GM12878 (cell line): ENCODE results near the gene NEMP2. TPM values are rescaled to one million over a fixed set of nuclear protein-coding genes. Genes with fewer than 3 reads are reported as not detected.
A peak's percentile ranks its signal among the peaks of the same experiment; 100 is the strongest.

Experiments
- CBX3 ChIP-seq: fragments of 200-600 bp; sonication (generic); IDR thresholded peaks from 2 replicates; pipeline ENCODE4 v1.6.1; 2016; ENCODE audit warnings: low read depth, borderline replicate concordance
- EP300 ChIP-seq, 2 experiments: fragments of 150-350 bp in 1 of 2; IDR thresholded peaks; 2 replicates each; pipeline ENCODE4 v1.6.1; 2011 to 2012; ENCODE audit warnings: low read depth in 2 of 2, low read length in 2 of 2, borderline replicate concordance in 1 of 2, improper control_type of control experiment in 1 of 2, inconsistent platforms in 1 of 2; ENCODE audit not compliant: control insufficient read depth in 1 of 2
- ESRRA ChIP-seq: IDR thresholded peaks from 2 replicates; pipeline ENCODE4 v1.6.1; 2012; ENCODE audit warnings: mild to moderate bottlenecking, low read length, improper control_type of control experiment
- ETV6 ChIP-seq, 2 experiments: fragments of 450-650 bp in 1 of 2; IDR thresholded peaks in 1 of 2; conservative IDR thresholded peaks in 1 of 2; 2 replicates each; pipeline ENCODE4 v1.6.1; 2014; ENCODE audit warnings: antibody characterized with exemption in 1 of 2, borderline replicate concordance in 1 of 2, low read depth in 1 of 2, mild to moderate bottlenecking in 1 of 2, moderate library complexity in 1 of 2
- FOS ChIP-seq: IDR thresholded peaks from 3 replicates; pipeline ENCODE4 v1.6.1; 2011; ENCODE audit warnings: borderline replicate concordance; ENCODE audit not compliant: insufficient read length; ENCODE audit errors: extremely low read depth
- HDGF ChIP-seq: fragments of 450-650 bp; IDR thresholded peaks from 2 replicates; pipeline ENCODE4 v1.6.1; 2016; ENCODE audit warnings: antibody characterized with exemption
- MXI1 ChIP-seq: fragments of 150-350 bp; IDR thresholded peaks from 2 replicates; pipeline ENCODE4 v1.6.1; 2011; ENCODE audit warnings: low read depth, mild to moderate bottlenecking, inconsistent platforms, low read length, improper control_type of control experiment
- NFXL1 ChIP-seq: fragments of 450-650 bp; IDR thresholded peaks from 2 replicates; pipeline ENCODE4 v1.6.1; 2017; ENCODE audit warnings: antibody characterized with exemption, mild to moderate bottlenecking, borderline replicate concordance
- PAX5 ChIP-seq: IDR thresholded peaks from 2 replicates; pipeline ENCODE4 v1.6.1; 2011; ENCODE audit warnings: low read depth, low read length, borderline replicate concordance
- RAD51 ChIP-seq: fragments of 450-650 bp; IDR thresholded peaks from 2 replicates; pipeline ENCODE4 v1.6.1; 2016; ENCODE audit warnings: moderate library complexity, mild to moderate bottlenecking, inconsistent platforms
- RB1 ChIP-seq: fragments of 450-650 bp; formaldehyde crosslinking; IDR thresholded peaks from 2 replicates; pipeline ENCODE4 v1.6.1; 2017; ENCODE audit warnings: mild to moderate bottlenecking, borderline replicate concordance
- RCOR1 ChIP-seq: conservative IDR thresholded peaks from 2 replicates; pipeline ENCODE4 v1.6.1; 2012; ENCODE audit warnings: low read depth, low read length, improper control_type of control experiment
- SMAD1 ChIP-seq: fragments of 450-650 bp; IDR thresholded peaks from 2 replicates; pipeline ENCODE4 v1.6.1; 2018; ENCODE audit warnings: mild to moderate bottlenecking, low read depth; ENCODE audit not compliant: partially characterized antibody
- SRF ChIP-seq, 2 experiments: IDR thresholded peaks; 2 replicates each; pipeline ENCODE4 v1.6.1; 2011; ENCODE audit warnings: low read depth in 2 of 2, low read length in 2 of 2, mild to moderate bottlenecking in 1 of 2, moderate library complexity in 1 of 2
- SUPT20H ChIP-seq: IDR thresholded peaks from 2 replicates; pipeline ENCODE4 v1.6.1; 2011; ENCODE audit warnings: low read depth, mild to moderate bottlenecking, low read length, moderate library complexity, borderline replicate concordance; ENCODE audit not compliant: control insufficient read depth
- SUZ12 ChIP-seq: fragments of 200-600 bp; sonication (generic); IDR thresholded peaks from one replicate; pipeline ENCODE4 v1.6.1; 2018; ENCODE audit warnings: antibody characterized with exemption, mild to moderate bottlenecking; ENCODE audit not compliant: unreplicated experiment
- TBL1XR1 ChIP-seq: IDR thresholded peaks from 2 replicates; pipeline ENCODE4 v1.6.1; 2012; ENCODE audit warnings: low read depth, low read length, improper control_type of control experiment
- USF1 ChIP-seq: IDR thresholded peaks from 2 replicates; pipeline ENCODE4 v1.6.1; 2011; ENCODE audit warnings: borderline replicate concordance, low read depth, mild to moderate bottlenecking, moderate library complexity, mixed read lengths, low read length; ENCODE audit not compliant: insufficient read depth; ENCODE audit errors: extremely low read length
- ZBED1 ChIP-seq: IDR thresholded peaks from 2 replicates; pipeline ENCODE4 v1.6.1; 2016; ENCODE audit warnings: borderline replicate concordance
- ZNF384 ChIP-seq: IDR thresholded peaks from 2 replicates; pipeline ENCODE4 v1.6.1; 2012; ENCODE audit warnings: low read depth, mild to moderate bottlenecking, low read length, improper control_type of control experiment, borderline replicate concordance
- ZZZ3 ChIP-seq: IDR thresholded peaks from 2 replicates; pipeline ENCODE4 v1.6.1; 2011; ENCODE audit warnings: low read depth; ENCODE audit not compliant: control insufficient read depth, insufficient read length
- polyA plus RNA-seq, 11 experiments: library from polyadenylated mRNA; depleted of rRNA in 4 of 11; unstranded in 6 of 11; stranded (reverse) in 5 of 11; fragments of >200 nt; fragmentation: Nextera tagmentation in 4 of 11; fragmentation: Illumina TruSeq in 1 of 11; extraction: Ambion mirVana in 4 of 11; extraction: Trizol in 1 of 11; gene quantifications; 1 replicate in 1 of 11; 2 replicates in 10 of 11; pipeline versions ENCODE4 v1.2.1 to v1.2.3, GENCODE V29; 2011 to 2016; ENCODE audit warnings: inconsistent platforms in 2 of 11, missing spikeins in 2 of 11, low read depth in 1 of 11
- total RNA-seq, 4 experiments: library from RNA; depleted of rRNA in 3 of 4; stranded (reverse); fragments of >200 nt in 3 of 4; fragmentation: Illumina TruSeq in 1 of 4; extraction: Trizol in 1 of 4; gene quantifications; 2 replicates each; pipeline versions ENCODE4 v1.2.1 to v1.2.3, GENCODE V29; 2013 to 2021
- TF ChIP-seq, protein P1 (sequence below): IDR thresholded peaks from 2 replicates; pipeline ENCODE4 v1.6.1; 2012; ENCODE audit warnings: low read length, inconsistent platforms
- TF ChIP-seq, protein P2 (sequence below): fragments of 450-650 bp; IDR thresholded peaks from 2 replicates; pipeline ENCODE4 v1.6.1; 2017; ENCODE audit warnings: mild to moderate bottlenecking, moderate library complexity
- TF ChIP-seq, protein P3 (sequence below): fragments of 450-650 bp; IDR thresholded peaks from 2 replicates; pipeline ENCODE4 v1.6.1; 2016; ENCODE audit warnings: mild to moderate bottlenecking

Gene NEMP2
- total and polyA plus RNA-seq, 10 of the 15 experiments (the other 5 are each of a cell fraction or from before 2014, with no cell fraction given), result 2.3 to 14.0 (median 8.1) TPM

DNA sequence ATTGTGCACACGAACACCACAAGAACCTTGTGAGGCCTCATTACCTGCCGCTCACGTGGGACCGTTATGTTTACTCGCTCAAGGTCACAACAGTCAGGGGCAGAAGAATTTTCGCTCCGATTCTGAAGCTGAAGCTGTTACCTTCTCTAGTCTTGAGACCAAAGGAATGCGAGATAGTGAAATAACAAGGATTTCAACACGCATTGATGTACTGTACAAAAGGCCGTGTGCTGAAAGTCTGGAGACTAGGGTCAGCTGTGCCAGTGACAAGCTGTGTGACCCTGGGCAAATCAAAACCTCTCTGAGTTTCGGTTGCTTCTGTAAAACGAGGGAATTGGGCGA, 583 bp downstream of the NEMP2 start (continued):
- TF ChIP-seq ZNF384 (no peak), RB1 (no peak), CBX3 (no peak), ZZZ3 (no peak), HDGF (no peak), FOS (no peak), ETV6 (conservative IDR thresholded peaks at IDR 0.05 in 1 of 2, IDR thresholded peaks at IDR 0.05 in 1 of 2; ENCODE audit: borderline replicate concordance in 1 of 2, low read depth in 1 of 2) (0 out of 4 replicates have a peak, but pooled peaks of 1 of the 2 experiments have one; percentile 7), USF1 (peak; percentile 25), SMAD1 (no peak), SUPT20H (no peak), PAX5 (no peak), SUZ12 (no peak), SRF (IDR thresholded peaks at IDR 0.05; ENCODE audit: low read depth in 2 of 2, low read length in 2 of 2) (no peak), ESRRA (peak; percentile 29; the same call in 1 of the 2 replicates), RAD51 (peak; percentile 60), MXI1 (no peak), NFXL1 (no peak), RCOR1 (no peak), TBL1XR1 (no peak), EP300 (IDR thresholded peaks at IDR 0.05; ENCODE audit: borderline replicate concordance in 1 of 2, control insufficient read depth in 1 of 2, low read depth in 2 of 2, low read length in 2 of 2) (no peak), ZBED1 (no peak)
- TF ChIP-seq, protein P1, sequence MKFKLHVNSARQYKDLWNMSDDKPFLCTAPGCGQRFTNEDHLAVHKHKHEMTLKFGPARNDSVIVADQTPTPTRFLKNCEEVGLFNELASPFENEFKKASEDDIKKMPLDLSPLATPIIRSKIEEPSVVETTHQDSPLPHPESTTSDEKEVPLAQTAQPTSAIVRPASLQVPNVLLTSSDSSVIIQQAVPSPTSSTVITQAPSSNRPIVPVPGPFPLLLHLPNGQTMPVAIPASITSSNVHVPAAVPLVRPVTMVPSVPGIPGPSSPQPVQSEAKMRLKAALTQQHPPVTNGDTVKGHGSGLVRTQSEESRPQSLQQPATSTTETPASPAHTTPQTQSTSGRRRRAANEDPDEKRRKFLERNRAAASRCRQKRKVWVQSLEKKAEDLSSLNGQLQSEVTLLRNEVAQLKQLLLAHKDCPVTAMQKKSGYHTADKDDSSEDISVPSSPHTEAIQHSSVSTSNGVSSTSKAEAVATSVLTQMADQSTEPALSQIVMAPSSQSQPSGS, result 0 out of 2 replicates have a peak, but pooled peaks have one; percentile 30
- TF ChIP-seq, protein P2, sequence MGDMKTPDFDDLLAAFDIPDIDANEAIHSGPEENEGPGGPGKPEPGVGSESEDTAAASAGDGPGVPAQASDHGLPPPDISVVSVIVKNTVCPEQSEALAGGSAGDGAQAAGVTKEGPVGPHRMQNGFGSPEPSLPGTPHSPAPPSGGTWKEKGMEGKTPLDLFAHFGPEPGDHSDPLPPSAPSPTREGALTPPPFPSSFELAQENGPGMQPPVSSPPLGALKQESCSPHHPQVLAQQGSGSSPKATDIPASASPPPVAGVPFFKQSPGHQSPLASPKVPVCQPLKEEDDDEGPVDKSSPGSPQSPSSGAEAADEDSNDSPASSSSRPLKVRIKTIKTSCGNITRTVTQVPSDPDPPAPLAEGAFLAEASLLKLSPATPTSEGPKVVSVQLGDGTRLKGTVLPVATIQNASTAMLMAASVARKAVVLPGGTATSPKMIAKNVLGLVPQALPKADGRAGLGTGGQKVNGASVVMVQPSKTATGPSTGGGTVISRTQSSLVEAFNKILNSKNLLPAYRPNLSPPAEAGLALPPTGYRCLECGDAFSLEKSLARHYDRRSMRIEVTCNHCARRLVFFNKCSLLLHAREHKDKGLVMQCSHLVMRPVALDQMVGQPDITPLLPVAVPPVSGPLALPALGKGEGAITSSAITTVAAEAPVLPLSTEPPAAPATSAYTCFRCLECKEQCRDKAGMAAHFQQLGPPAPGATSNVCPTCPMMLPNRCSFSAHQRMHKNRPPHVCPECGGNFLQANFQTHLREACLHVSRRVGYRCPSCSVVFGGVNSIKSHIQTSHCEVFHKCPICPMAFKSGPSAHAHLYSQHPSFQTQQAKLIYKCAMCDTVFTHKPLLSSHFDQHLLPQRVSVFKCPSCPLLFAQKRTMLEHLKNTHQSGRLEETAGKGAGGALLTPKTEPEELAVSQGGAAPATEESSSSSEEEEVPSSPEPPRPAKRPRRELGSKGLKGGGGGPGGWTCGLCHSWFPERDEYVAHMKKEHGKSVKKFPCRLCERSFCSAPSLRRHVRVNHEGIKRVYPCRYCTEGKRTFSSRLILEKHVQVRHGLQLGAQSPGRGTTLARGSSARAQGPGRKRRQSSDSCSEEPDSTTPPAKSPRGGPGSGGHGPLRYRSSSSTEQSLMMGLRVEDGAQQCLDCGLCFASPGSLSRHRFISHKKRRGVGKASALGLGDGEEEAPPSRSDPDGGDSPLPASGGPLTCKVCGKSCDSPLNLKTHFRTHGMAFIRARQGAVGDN, result no peak
- TF ChIP-seq, protein P3, sequence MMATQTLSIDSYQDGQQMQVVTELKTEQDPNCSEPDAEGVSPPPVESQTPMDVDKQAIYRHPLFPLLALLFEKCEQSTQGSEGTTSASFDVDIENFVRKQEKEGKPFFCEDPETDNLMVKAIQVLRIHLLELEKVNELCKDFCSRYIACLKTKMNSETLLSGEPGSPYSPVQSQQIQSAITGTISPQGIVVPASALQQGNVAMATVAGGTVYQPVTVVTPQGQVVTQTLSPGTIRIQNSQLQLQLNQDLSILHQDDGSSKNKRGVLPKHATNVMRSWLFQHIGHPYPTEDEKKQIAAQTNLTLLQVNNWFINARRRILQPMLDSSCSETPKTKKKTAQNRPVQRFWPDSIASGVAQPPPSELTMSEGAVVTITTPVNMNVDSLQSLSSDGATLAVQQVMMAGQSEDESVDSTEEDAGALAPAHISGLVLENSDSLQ, result no peak
